GM23338 (cell line): ENCODE results near the gene LEMD2.

Experiments used
- POLR2AphosphoS5 ChIP-seq: IDR thresholded peaks from 2 replicates; pipeline ENCODE4 v1.6.1; 2016; ENCODE audit warnings: antibody characterized with exemption, low read depth
- ZNF331 ChIP-seq: fragments of 250-450 bp; sonication (Bioruptor Pico); IDR thresholded peaks from 2 replicates; pipeline ENCODE4 v1.5.0; 2020; ENCODE audit warnings: low read depth, mild to moderate bottlenecking, moderate library complexity
- TF ChIP-seq, protein P1 (sequence below), 2 experiments: fragments of 200-600 bp in 1 of 2; sonication (generic) in 1 of 2; conservative IDR thresholded peaks; 2 replicates each; pipeline versions ENCODE4 v1.5.1 to v1.6.1; 2016 to 2017; ENCODE audit warnings: antibody characterized with exemption in 2 of 2, low read depth in 2 of 2, mild to moderate bottlenecking in 2 of 2, moderate library complexity in 1 of 2

DNA sequence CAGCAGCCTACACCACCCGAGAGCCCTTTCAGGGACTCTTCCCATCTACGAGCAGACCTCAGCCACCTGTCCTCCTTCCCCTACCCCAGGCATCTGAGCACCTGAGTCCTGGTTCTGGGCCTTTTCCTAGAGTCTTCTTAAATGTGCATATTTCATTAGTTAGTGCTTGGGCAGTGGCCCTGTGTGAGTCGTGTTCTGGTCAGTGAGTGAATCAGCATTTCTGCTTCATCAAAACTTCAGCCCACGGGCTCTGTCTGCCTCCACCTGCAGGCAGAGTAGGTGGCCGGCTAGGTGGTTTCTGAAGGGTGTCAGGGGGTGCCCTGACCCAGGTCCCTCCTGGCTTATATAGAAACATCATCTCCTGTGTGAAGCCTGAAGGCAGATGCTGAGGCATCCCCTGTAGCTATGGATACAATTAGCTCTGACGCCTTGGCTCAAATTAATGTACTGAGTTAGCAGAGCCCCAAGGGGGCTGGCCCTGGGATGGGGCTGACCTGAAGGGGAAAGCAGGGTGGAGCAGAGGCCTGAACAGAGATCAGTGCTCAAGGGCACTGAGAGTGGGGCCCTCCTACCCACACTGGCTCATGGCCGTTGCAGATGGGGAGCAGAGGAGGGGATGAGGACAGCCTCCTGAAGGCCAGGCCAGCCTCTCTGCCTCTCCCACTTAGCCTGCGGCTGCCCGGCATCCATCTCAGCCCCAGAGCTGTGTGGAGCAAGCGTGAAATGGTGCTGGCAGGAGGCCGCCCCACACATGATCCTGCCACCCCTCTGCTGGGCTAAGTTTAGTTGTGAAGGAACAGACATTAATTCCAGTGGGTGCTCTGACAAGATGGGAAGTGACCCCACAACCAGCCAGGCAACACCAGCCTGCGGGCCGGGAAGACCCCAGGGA, 55.9 kb downstream of the LEMD2 start:
- TF ChIP-seq, protein P1, sequence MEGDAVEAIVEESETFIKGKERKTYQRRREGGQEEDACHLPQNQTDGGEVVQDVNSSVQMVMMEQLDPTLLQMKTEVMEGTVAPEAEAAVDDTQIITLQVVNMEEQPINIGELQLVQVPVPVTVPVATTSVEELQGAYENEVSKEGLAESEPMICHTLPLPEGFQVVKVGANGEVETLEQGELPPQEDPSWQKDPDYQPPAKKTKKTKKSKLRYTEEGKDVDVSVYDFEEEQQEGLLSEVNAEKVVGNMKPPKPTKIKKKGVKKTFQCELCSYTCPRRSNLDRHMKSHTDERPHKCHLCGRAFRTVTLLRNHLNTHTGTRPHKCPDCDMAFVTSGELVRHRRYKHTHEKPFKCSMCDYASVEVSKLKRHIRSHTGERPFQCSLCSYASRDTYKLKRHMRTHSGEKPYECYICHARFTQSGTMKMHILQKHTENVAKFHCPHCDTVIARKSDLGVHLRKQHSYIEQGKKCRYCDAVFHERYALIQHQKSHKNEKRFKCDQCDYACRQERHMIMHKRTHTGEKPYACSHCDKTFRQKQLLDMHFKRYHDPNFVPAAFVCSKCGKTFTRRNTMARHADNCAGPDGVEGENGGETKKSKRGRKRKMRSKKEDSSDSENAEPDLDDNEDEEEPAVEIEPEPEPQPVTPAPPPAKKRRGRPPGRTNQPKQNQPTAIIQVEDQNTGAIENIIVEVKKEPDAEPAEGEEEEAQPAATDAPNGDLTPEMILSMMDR (conservative IDR thresholded peaks at IDR 0.05; ENCODE audit: low read depth in 2 of 2), result no peak
- TF ChIP-seq POLR2AphosphoS5, result no peak
- no peak for TF ChIP-seq ZNF331 (CRISPR knock-in tag)
